HEK293 (cell line): ENCODE data around the gene TAS1R1.
A peak's percentile ranks its signal among the peaks of the same experiment; 100 is the strongest.

Experiments used
- CTCF ChIA-PET: fragments of 350-600 bp; formaldehyde crosslinking; extraction: SDS; loops from one replicate; lab custom pipeline; 2021; ENCODE audit warnings: antibody characterized with exemption; lab: Yijun Ruan, JAX
- POLR2A ChIA-PET: fragments of 300-600 bp; formaldehyde crosslinking; extraction: SDS; loops from one replicate; lab custom pipeline; 2020; ENCODE audit warnings: antibody characterized with exemption, inconsistent platforms; lab: Yijun Ruan, JAX
- H3K27ac ChIP-seq: fragments of 200-500 bp; sonication (Bioruptor generic); 2 replicates; pipeline ENCODE4 v1.5.1; 2014; ENCODE audit warnings: low read depth, low read length, control low read depth, inconsistent platforms; ENCODE audit errors: extremely low read depth
- H3K36me3 ChIP-seq, 2 experiments: fragments of 200-500 bp in 1 of 2; sonication (Bioruptor generic) in 1 of 2; 1 replicate in 1 of 2; 2 replicates in 1 of 2; pipeline ENCODE4 v1.5.1; 2014 to 2017; ENCODE audit warnings: inconsistent platforms in 2 of 2, low read length in 2 of 2; ENCODE audit not compliant: control insufficient read depth in 2 of 2, insufficient read depth in 1 of 2
- H3K4me1 ChIP-seq: fragments of 200-500 bp; sonication (Bioruptor generic); 2 replicates; pipeline ENCODE4 v1.5.1; 2014; ENCODE audit warnings: mild to moderate bottlenecking, low read length, inconsistent platforms; ENCODE audit not compliant: control insufficient read depth, insufficient read depth
- H3K4me3 ChIP-seq: 2 replicates; pipeline ENCODE4 v1.5.1; 2011; ENCODE audit warnings: low read depth, mild to moderate bottlenecking, control low read depth, low read length, moderate library complexity
- H3K9me3 ChIP-seq: fragments of 200-500 bp; sonication (Bioruptor generic); 2 replicates; pipeline ENCODE4 v1.5.1; 2014; ENCODE audit warnings: low read depth, low read length, inconsistent platforms; ENCODE audit not compliant: control insufficient read depth, insufficient read depth
- BCL6B ChIP-seq: fragments of 450-650 bp; formaldehyde crosslinking; IDR thresholded peaks from 2 replicates; pipeline ENCODE4 v1.5.1; 2017; ENCODE audit warnings: missing biosample characterization, missing genetic modification characterization
- GLIS1 ChIP-seq: fragments of 450-650 bp; formaldehyde crosslinking; IDR thresholded peaks from 2 replicates; pipeline ENCODE4 v1.5.1; 2016; ENCODE audit warnings: missing biosample characterization, missing genetic modification characterization
- KLF17 ChIP-seq: fragments of 450-650 bp; formaldehyde crosslinking; IDR thresholded peaks from 2 replicates; pipeline ENCODE4 v1.5.1; 2016; ENCODE audit warnings: missing biosample characterization, missing genetic modification characterization
- KLF8 ChIP-seq: fragments of 450-650 bp; formaldehyde crosslinking; IDR thresholded peaks from 2 replicates; pipeline ENCODE4 v1.5.1; 2016; ENCODE audit warnings: missing biosample characterization, missing genetic modification characterization
- REST ChIP-seq: fragments of 450-650 bp; formaldehyde crosslinking; IDR thresholded peaks from 2 replicates; pipeline ENCODE4 v1.5.1; 2016; ENCODE audit warnings: missing biosample characterization, missing genetic modification characterization
- SCRT1 ChIP-seq: fragments of 450-650 bp; formaldehyde crosslinking; IDR thresholded peaks from 2 replicates; pipeline ENCODE4 v1.5.1; 2016; ENCODE audit warnings: missing biosample characterization, missing genetic modification characterization, borderline replicate concordance
- SCRT2 ChIP-seq: fragments of 450-650 bp; formaldehyde crosslinking; IDR thresholded peaks from 2 replicates; pipeline ENCODE4 v1.5.1; 2016; ENCODE audit warnings: missing biosample characterization, missing genetic modification characterization
- ZBTB49 ChIP-seq: fragments of 450-650 bp; formaldehyde crosslinking; IDR thresholded peaks from 2 replicates; pipeline ENCODE4 v1.5.1; 2016; ENCODE audit warnings: missing biosample characterization, missing genetic modification characterization, low read depth
- ZNF175 ChIP-seq: fragments of 450-650 bp; formaldehyde crosslinking; IDR thresholded peaks from 2 replicates; pipeline ENCODE4 v1.5.1; 2016; ENCODE audit warnings: missing biosample characterization, missing genetic modification characterization
- ZNF501 ChIP-seq: fragments of 450-650 bp; formaldehyde crosslinking; IDR thresholded peaks from 2 replicates; pipeline ENCODE4 v1.5.1; 2016; ENCODE audit warnings: missing biosample characterization, missing genetic modification characterization
- ZNF558 ChIP-seq: fragments of 450-650 bp; formaldehyde crosslinking; IDR thresholded peaks from 2 replicates; pipeline ENCODE4 v1.5.1; 2016; ENCODE audit warnings: missing biosample characterization, missing genetic modification characterization
- ZNF571 ChIP-seq: fragments of 450-650 bp; formaldehyde crosslinking; IDR thresholded peaks from 2 replicates; pipeline ENCODE4 v1.5.0; 2017; ENCODE audit warnings: missing biosample characterization, missing genetic modification characterization
- ZNF624 ChIP-seq: fragments of 450-650 bp; formaldehyde crosslinking; IDR thresholded peaks from 2 replicates; pipeline ENCODE4 v1.5.1; 2017; ENCODE audit warnings: missing biosample characterization, missing genetic modification characterization
- ZNF664 ChIP-seq: fragments of 450-650 bp; formaldehyde crosslinking; IDR thresholded peaks from 2 replicates; pipeline ENCODE4 v1.5.1; 2016; ENCODE audit warnings: missing biosample characterization, missing genetic modification characterization
- ZNF670 ChIP-seq: fragments of 450-650 bp; formaldehyde crosslinking; IDR thresholded peaks from 2 replicates; pipeline ENCODE4 v1.5.1; 2016; ENCODE audit warnings: missing biosample characterization, missing genetic modification characterization, low read depth
- ZSCAN16 ChIP-seq: fragments of 450-650 bp; formaldehyde crosslinking; IDR thresholded peaks from 2 replicates; pipeline ENCODE4 v1.5.1; 2016; ENCODE audit warnings: missing biosample characterization, missing genetic modification characterization
- TF ChIP-seq, protein P1 (sequence below): fragments of 450-650 bp; IDR thresholded peaks from 2 replicates; pipeline ENCODE4 v1.5.1; 2018; ENCODE audit warnings: missing biosample characterization, missing genetic modification characterization
- TF ChIP-seq, protein P2 (sequence below): fragments of 450-650 bp; formaldehyde crosslinking; IDR thresholded peaks from 2 replicates; pipeline ENCODE4 v1.5.1; 2016; ENCODE audit warnings: missing biosample characterization, missing genetic modification characterization

TAS1R1 gene

GRCh38 chr1:6508816-6509189 lies 46.3 kb upstream of the TAS1R1 start:
- Histone ChIP-seq H3K36me3 (no peaks in the 10 kb centered on the region), H3K27ac (no peak overlapping the region), H3K4me3 (no peak overlapping the region), H3K9me3 (no peaks in the 10 kb centered on the region), H3K4me1 (no peaks in the 10 kb centered on the region)
- CTCF ChIA-PET = interaction anchor here (0.5 to 0.7 kb wide), 3 partner anchors 45 to 600 kb away, joined by 3 read pairs; partner anchors contain the start of gene NOL9
- POLR2A ChIA-PET = no interaction called here
- TF ChIP-seq ZNF664 (tag by site-specific recombination) (no peak), ZBTB49 (tag by site-specific recombination) (no peak), ZNF558 (tag by site-specific recombination) (no peak), KLF8 (no peak), BCL6B (tag by site-specific recombination) (no peak), SCRT1 (tag by site-specific recombination) (peak; percentile 41; the same call in 1 of the 2 replicates), GLIS1 (tag by site-specific recombination) (peak; percentile 64), ZNF670 (tag by site-specific recombination) (no peak), ZNF624 (no peak), ZNF571 (no peak), ZSCAN16 (tag by site-specific recombination) (no peak), SCRT2 (peak; percentile 75), REST (tag by site-specific recombination) (no peak), ZNF501 (tag by site-specific recombination) (no peak), KLF17 (tag by site-specific recombination) (no peak), ZNF175 (tag by site-specific recombination) (no peak)
- TF ChIP-seq, protein P1, sequence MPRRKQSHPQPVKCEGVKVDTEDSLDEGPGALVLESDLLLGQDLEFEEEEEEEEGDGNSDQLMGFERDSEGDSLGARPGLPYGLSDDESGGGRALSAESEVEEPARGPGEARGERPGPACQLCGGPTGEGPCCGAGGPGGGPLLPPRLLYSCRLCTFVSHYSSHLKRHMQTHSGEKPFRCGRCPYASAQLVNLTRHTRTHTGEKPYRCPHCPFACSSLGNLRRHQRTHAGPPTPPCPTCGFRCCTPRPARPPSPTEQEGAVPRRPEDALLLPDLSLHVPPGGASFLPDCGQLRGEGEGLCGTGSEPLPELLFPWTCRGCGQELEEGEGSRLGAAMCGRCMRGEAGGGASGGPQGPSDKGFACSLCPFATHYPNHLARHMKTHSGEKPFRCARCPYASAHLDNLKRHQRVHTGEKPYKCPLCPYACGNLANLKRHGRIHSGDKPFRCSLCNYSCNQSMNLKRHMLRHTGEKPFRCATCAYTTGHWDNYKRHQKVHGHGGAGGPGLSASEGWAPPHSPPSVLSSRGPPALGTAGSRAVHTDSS (tag by site-specific recombination) = no peak
- TF ChIP-seq, protein P2, sequence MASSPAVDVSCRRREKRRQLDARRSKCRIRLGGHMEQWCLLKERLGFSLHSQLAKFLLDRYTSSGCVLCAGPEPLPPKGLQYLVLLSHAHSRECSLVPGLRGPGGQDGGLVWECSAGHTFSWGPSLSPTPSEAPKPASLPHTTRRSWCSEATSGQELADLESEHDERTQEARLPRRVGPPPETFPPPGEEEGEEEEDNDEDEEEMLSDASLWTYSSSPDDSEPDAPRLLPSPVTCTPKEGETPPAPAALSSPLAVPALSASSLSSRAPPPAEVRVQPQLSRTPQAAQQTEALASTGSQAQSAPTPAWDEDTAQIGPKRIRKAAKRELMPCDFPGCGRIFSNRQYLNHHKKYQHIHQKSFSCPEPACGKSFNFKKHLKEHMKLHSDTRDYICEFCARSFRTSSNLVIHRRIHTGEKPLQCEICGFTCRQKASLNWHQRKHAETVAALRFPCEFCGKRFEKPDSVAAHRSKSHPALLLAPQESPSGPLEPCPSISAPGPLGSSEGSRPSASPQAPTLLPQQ (tag by site-specific recombination) = no peak
